22Rv1 (cell line): ENCODE measurements around the gene PLEKHF1.
"Not testable (repeated sequence)": the region's sequence is repeated elsewhere in the genome, so short reads cannot be mapped to it uniquely, and the experiment has no call there.

Experiments used
- H3K27ac ChIP-seq: fragments of 450-650 bp; 2 replicates; pipeline ENCODE4 v1.5.1; 2017
- ZFX ChIP-seq: fragments of 450-650 bp; IDR thresholded peaks from 2 replicates; pipeline ENCODE4 v1.6.1; 2017; ENCODE audit warnings: antibody characterized with exemption, borderline replicate concordance
- TF ChIP-seq, protein P1 (sequence below): fragments of 450-650 bp; IDR thresholded peaks from 2 replicates; pipeline ENCODE4 v1.5.1; 2017; ENCODE audit warnings: mild to moderate bottlenecking

Gene PLEKHF1

DNA sequence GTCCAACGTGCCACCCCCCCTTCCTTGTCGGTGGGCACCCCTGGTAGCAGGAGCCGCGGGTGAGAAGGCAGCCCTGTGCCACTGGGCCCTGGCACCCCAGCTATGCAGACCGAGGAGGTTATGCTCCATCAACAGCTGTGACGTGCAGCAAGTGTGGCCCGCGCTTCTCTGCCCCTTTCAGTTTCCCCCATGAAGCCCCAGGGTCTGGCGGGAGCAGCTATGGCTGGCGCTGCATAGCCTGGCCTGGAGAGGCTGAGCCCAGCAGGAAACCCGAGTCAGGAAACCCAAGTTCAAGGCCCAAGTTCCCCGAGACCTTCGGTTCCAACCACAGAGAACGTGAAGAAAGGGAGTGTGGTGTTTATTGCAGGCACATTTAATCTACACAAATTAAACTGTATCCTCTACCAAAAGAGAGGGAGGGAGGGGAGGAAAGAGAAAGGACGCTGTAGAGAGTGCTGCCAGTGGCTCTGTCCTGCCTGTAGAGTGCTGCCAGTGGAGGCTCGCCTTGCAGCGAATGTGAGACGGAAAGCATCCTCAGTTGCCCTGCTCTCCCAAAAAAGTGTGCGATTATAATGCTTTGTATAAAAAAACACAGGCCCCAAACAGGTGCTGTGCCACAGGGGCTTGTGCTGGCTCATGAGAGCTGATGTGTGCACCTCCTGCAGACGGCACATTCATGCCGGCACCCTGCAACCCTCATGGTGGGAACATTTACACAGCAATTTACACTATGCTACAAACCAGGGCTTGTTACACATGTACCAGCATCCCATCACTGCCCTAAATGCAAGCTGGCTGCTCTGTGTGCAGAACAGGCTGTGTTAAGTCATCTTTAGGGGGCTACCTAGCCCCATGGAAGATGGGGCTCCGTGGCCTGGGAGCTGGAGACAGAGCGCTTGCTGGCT is 42.8 kb upstream of the PLEKHF1 start:
- TF ChIP-seq ZFX: no peak
- TF ChIP-seq, protein P1, sequence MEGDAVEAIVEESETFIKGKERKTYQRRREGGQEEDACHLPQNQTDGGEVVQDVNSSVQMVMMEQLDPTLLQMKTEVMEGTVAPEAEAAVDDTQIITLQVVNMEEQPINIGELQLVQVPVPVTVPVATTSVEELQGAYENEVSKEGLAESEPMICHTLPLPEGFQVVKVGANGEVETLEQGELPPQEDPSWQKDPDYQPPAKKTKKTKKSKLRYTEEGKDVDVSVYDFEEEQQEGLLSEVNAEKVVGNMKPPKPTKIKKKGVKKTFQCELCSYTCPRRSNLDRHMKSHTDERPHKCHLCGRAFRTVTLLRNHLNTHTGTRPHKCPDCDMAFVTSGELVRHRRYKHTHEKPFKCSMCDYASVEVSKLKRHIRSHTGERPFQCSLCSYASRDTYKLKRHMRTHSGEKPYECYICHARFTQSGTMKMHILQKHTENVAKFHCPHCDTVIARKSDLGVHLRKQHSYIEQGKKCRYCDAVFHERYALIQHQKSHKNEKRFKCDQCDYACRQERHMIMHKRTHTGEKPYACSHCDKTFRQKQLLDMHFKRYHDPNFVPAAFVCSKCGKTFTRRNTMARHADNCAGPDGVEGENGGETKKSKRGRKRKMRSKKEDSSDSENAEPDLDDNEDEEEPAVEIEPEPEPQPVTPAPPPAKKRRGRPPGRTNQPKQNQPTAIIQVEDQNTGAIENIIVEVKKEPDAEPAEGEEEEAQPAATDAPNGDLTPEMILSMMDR: no peak
- H3K27ac ChIP-seq: no peak overlapping the region

DNA sequence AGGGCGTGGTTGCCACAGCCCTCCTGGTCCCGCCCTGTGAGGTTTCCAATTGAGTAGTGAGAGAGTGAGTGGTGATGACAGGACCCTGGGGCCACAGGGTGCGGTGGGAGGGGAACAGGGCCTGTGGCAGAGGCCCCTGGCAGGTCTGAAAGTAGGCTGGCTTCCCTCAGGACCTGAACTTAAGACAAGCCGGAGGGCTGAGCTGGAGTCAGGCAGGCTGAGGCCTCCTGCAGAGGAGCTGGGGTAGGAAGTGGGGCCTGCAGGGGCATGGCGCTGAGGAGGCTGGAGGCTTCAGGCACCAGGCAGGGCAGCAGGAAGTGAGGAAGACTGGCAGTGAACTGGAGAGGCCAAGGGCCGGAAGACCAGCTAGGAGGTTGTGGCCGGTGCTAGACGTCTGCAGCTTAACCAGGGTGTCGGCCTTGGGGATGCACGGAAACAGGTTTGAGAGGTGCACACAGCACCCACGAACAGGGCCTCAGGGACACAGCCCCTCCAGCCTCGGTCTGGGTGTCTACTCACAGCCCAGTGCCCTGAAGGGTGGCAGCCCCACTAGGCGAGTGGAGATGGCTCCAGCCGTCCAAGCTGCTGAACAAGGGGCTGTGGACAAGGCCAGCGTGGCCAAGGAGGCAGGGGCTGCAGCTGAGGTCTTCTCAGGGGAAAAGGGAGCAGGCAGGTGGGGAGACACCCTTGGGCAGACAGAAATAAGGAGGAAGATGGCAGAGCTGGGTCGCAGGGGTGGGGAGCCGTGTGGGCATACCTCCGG is 41.4 kb upstream of the PLEKHF1 start:
- no peak overlapping the region for H3K27ac ChIP-seq
- TF ChIP-seq, protein P1: no peak
- no peak for TF ChIP-seq ZFX

DNA sequence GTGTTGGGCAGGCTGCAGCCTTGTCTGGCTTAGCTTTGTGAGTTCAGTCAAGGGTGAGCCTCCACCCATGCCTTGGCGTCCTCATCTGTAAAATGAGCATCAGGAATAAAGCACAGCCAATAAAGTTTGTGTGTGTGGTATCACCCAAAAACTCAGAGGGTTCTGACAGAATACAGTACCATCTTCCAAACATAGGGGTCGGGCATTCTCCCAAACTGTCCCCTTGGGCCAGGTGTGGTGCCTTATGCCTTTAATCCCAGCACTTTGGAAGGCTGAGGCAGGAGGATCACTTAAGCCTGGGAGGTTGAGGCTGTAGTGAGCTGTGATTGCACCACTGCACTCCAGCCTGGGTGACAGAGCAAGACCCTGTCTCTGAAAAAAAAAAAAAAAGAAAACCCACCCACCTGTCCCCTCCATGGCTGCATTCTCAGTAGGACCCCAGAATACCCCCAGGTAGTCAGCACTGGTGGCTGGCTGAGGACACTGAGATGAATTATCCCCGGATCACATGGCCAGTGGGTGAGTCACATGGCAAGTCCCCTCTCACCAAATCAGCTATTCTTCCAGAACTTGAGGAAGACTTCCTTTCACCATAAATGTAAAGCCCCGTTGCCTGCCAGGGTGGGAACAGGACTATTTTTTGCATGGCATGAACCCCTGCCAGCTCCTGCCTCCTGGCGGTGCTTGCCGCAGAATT is 40.6 kb upstream of the PLEKHF1 start:
- no peak for TF ChIP-seq ZFX
- TF ChIP-seq, protein P1: no peak
- H3K27ac ChIP-seq: no peak overlapping the region

DNA sequence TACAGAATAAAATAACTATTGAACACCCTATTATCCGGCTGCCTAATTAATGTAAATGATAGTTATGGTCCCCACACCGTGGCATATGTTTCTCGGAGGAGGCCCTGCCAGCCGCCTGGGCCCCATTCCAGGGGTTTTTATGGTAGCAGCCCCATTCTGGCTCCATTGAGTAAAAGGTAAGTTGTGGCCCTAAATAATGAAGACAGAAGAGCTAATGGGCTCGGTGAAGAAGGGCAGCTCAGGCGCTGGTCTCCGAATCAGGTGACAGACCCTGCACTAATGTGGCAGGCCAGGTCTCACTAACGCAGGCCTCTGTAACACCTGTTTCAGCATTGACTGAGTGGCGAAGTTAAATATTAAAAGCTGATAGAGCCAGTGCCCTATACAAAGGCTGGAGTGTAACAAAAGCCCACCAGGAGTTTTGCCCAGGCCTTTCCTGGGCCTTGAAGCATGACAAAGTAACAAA is 40.0 kb upstream of the PLEKHF1 start:
- no peak for TF ChIP-seq ZFX
- TF ChIP-seq, protein P1: no peak
- H3K27ac ChIP-seq: no peak overlapping the region

DNA sequence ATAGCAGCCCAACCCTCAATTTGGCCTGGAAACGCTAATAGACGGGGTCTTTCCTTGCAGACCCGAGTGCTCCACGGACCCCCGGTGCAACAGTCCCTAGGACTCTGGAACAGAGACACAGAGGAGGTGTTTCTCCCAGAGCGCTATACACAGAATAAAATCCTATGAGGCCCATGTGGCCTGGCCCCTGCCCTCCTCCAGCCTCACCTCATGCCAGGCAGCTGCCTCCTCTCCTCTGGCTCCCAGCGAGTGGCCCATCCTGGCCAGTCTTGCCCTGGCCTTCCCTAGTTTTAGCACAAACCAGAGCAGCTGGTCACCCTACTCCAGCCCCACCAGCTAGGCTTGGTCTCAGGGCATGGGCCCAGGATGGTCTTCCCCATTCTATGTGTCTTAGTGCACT is 38.9 kb upstream of the PLEKHF1 start:
- no peak for TF ChIP-seq ZFX
- TF ChIP-seq, protein P1: no peak
- H3K27ac ChIP-seq: no peak overlapping the region

DNA sequence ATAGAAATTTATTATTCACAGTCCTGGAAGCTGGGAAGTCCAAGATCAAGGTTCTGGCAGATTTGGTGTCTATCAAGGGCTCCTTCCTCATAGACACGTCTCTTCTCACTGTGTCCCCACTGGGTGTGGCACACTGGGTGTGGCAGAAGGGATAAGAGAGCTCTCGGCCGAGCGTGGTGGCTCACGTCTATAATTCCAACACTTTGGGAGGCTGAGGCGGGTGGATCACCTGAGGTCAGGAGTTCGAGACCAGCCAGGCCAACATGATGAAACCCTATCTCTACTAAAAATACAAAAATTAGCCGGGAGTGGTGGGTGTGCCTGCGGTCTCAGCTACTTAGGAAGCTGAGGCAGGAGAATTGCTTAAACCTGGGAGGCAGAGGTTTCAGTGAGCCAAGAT is 38.4 kb upstream of the PLEKHF1 start:
- not testable (repeated sequence) for H3K27ac ChIP-seq

DNA sequence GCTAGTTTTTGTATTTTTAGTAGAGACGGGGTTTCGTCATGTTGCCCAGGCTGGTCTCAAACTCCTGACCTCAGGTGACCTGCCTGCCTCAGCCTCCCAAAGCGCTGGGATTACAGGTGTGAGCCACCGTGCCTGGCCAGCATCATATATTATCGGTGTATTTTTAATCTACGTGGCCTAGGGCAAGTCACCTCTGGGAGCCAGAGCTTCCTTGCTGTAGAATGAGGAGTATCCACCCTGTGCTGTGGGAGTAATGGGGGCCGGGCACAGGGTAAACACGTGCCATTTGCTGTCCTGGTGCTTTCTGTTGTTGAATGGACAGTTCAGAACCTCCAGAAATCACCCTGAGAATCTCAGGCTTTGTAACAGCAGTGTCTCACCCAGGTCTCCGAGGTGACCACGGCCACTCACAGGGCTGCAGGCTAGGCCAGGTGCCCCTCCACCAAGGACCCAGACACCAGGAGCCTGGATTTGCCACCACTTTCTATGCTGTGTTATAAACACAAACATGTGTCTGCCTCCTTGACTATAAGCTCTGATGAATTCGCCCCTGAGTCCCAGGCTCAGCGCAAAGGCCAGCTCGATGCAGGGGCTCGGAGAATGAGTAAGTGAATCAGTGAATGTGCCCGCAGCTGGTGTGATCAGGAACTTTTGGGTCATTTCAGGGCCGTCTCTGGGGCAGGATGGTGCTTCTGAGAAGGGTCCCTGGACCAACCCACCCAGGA is 36.4 kb upstream of the PLEKHF1 start:
- no peak overlapping the region for H3K27ac ChIP-seq
- TF ChIP-seq, protein P1: no peak
- TF ChIP-seq ZFX: no peak
